Ishikawa (cell line): ENCODE data around the gene LTB4R2.

Experiments
- CEBPB ChIP-seq: IDR thresholded peaks from 2 replicates; pipeline ENCODE4 v1.6.1; 2012
- CREB1 ChIP-seq: IDR thresholded peaks from 2 replicates; pipeline ENCODE4 v1.6.1; 2012; ENCODE audit warnings: low read depth
- EGR1 ChIP-seq: IDR thresholded peaks from 2 replicates; pipeline ENCODE4 v1.6.1; 2012
- EP300 ChIP-seq: IDR thresholded peaks from 2 replicates; pipeline ENCODE4 v1.6.1; 2012; ENCODE audit warnings: borderline replicate concordance
- FOXM1 ChIP-seq: IDR thresholded peaks from 2 replicates; pipeline ENCODE4 v1.6.1; 2012; ENCODE audit warnings: low read depth, borderline replicate concordance
- MAX ChIP-seq: IDR thresholded peaks from 2 replicates; pipeline ENCODE4 v1.6.1; 2012
- NFIC ChIP-seq: IDR thresholded peaks from 2 replicates; pipeline ENCODE4 v1.6.1; 2012
- RAD21 ChIP-seq: IDR thresholded peaks from 2 replicates; pipeline ENCODE4 v1.6.1; 2012; ENCODE audit warnings: low read depth
- REST ChIP-seq: IDR thresholded peaks from 2 replicates; pipeline ENCODE4 v1.6.1; 2012; ENCODE audit warnings: low read depth, mild to moderate bottlenecking
- TAF1 ChIP-seq: IDR thresholded peaks from 2 replicates; pipeline ENCODE4 v1.6.1; 2012; ENCODE audit warnings: low read depth, mild to moderate bottlenecking
- TCF12 ChIP-seq: IDR thresholded peaks from 2 replicates; pipeline ENCODE4 v1.6.1; 2012; ENCODE audit warnings: low read depth
- TEAD4 ChIP-seq: IDR thresholded peaks from 2 replicates; pipeline ENCODE4 v1.6.1; 2012
- YY1 ChIP-seq: IDR thresholded peaks from 2 replicates; pipeline ENCODE4 v1.6.1; 2012; ENCODE audit warnings: low read depth
- ZBTB7A ChIP-seq: IDR thresholded peaks from 2 replicates; pipeline ENCODE4 v1.6.1; 2012; ENCODE audit warnings: low read depth
- TF ChIP-seq, protein P1 (sequence below): IDR thresholded peaks from 2 replicates; pipeline ENCODE4 v1.6.1; 2012

Gene LTB4R2

GRCh38 chr14:24282736-24283135, 27.2 kb upstream of the LTB4R2 start:
- TF ChIP-seq TEAD4 (no peak), TAF1 (no peak), TCF12 (no peak), EGR1 (no peak), ZBTB7A (no peak), YY1 (no peak), NFIC (no peak), REST (no peak), CREB1 (no peak), RAD21 (no peak), FOXM1 (no peak), MAX (no peak), EP300 (no peak), CEBPB (no peak)
- TF ChIP-seq, protein P1, sequence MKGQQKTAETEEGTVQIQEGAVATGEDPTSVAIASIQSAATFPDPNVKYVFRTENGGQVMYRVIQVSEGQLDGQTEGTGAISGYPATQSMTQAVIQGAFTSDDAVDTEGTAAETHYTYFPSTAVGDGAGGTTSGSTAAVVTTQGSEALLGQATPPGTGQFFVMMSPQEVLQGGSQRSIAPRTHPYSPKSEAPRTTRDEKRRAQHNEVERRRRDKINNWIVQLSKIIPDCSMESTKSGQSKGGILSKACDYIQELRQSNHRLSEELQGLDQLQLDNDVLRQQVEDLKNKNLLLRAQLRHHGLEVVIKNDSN: no peak

DNA sequence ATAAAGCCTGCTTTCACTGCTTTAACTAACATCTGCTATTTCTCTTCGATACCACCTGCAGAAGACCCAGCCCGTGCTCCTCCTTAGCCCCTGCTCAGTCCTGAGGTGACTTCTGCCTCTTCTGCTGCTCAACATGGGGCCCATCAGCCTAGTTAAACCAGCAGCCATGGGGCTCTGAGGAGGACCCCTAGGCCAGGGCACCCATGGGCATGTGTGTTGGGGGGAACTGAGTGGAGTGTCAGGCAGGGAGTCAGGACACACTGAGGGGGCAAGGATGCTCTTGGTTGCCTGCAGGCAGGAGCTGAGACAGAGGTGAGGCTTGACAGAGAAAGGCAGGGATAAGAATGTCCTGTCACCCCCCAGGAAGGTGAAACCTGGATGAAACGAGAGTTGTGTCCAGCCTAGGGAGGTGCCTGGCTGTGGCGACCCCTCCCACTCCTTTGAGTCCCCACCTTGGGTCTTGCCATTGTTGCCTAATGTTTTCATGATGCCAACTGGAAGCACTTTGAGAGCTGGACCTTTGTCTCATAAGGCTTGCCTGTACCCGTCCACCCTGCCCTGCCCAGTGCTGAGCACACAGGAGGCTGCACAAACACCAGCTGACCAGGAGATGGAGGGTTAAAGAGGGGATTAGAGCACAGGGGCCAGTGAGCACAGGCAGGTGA, 26.0 kb upstream of the LTB4R2 start:
- TF ChIP-seq EGR1 (no peak), YY1 (no peak), REST (no peak), EP300 (no peak), TCF12 (no peak)

DNA sequence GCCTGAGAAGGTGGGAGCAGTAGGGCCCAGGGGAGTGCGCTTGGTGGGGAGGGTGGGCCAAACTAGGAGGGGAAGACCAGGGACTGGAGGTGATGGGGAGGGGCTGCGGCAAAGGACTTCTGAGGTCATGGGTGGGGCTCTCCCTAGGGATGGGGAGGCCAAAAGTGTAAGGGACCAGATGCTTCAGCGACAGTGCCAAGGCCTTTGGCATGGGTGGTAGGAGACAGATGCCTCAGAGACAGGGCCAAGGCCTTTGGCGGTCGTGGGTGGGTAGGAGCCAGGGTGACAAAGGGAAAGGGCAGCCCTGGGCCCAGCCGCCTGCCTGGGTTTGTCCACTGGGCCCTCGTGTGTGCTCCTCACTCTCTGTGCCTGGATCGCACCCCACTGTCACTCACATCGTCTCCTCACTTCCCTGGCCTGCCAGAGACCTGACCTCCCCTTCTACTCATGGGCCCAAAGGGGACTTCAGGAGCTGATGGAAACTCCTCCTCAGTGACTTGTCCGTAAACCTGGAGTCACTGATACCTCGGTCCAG, 25.4 kb upstream of the LTB4R2 start:
- TF ChIP-seq TEAD4 (no peak), CEBPB (no peak), REST (no peak), EP300 (no peak), NFIC (no peak), EGR1 (no peak), YY1 (no peak), TCF12 (no peak), FOXM1 (no peak), TAF1 (no peak), MAX (no peak)

DNA sequence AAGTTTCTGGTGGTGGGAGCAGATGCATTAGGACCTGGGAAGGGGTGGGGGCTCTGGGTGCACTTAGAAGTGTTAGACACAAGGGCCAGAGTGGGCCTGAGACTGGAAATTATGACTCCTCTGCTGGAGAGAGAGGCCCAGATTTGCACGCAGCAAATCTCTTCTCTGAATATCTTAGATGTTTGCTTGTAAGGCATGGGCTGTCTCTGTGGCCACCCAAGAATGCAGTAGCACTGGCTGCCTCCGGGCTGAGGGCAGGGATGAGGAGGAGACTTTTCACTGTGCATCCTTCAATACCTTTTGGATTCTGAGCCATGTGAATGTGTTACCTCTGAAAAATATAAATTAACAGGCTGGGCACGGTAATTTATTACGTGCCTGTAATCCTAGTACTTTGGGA, 24.6 kb upstream of the LTB4R2 start:
- TF ChIP-seq FOXM1 (no peak), ZBTB7A (no peak), TAF1 (no peak), EP300 (no peak), MAX (no peak), TCF12 (no peak)

- TF ChIP-seq NFIC (no peak), TAF1 (no peak)
These were observed 22.9 kb upstream of the LTB4R2 start for GRCh38 chr14:24286996-24287395.
